A549 (cell line): ENCODE data around the gene KCNH4. TPM values are rescaled to one million over a fixed set of nuclear protein-coding genes. Genes with fewer than 3 reads are reported as not detected.

Experiments
- ATAC-seq, 2 experiments: fragments of 200-7000 bp in 1 of 2; fragments of >200 bp in 1 of 2; cut with Nextera tagmentation in 1 of 2; cut with Tn5 transposase in 1 of 2; 3 replicates each; pipeline versions ENCODE4 v1.8.0 to v1.9.1; 2018 to 2020; ENCODE audit warnings: mild to moderate bottlenecking in 1 of 2, moderate library complexity in 1 of 2
- CTCF ChIA-PET: fragments of 300-600 bp; sonication (Branson Sonifier 250); formaldehyde crosslinking; extraction: SDS; loops from one replicate; lab custom pipeline; 2021; ENCODE audit warnings: antibody characterized with exemption, inconsistent platforms; lab: Yijun Ruan, JAX
- POLR2A ChIA-PET: fragments of 350-600 bp; formaldehyde crosslinking; extraction: SDS; loops from one replicate; lab custom pipeline; 2021; ENCODE audit warnings: antibody characterized with exemption, inconsistent platforms; lab: Yijun Ruan, JAX
- DNase-seq, 2 experiments: peaks; one replicate each; pipeline versions ENCODE4 v3.0.0 to v3.0.0-alpha.2; 2011 to 2016; ENCODE audit warnings: low read depth in 1 of 2, low spot score in 1 of 2
- FAIRE-seq: peaks from 2 replicates; lab custom pipeline; 2011; peaks lifted over from hg19 to GRCh38; lab: Jason Lieb, UNC
- H3K27ac ChIP-seq, 2 experiments: fragments of >200 bp; sonication (Bioruptor Twin); formaldehyde crosslinking; 3 replicates each; pipeline ENCODE4 v1.5.1; 2016 to 2017
- H3K4me1 ChIP-seq: fragments of >200 bp; sonication (Bioruptor Twin); formaldehyde crosslinking; 3 replicates; pipeline ENCODE4 v1.6.1; 2016
- H3K4me2 ChIP-seq: fragments of >200 bp; sonication (Bioruptor Twin); formaldehyde crosslinking; 3 replicates; pipeline ENCODE4 v1.6.1; 2016
- H3K4me3 ChIP-seq: fragments of >200 bp; sonication (Bioruptor Twin); formaldehyde crosslinking; 3 replicates; pipeline ENCODE4 v1.5.1; 2016
- H3K9me3 ChIP-seq: fragments of >200 bp; sonication (Bioruptor Twin); formaldehyde crosslinking; 3 replicates; pipeline ENCODE4 v1.6.1; 2016
- CBX2 ChIP-seq: fragments of 200-600 bp; sonication (generic); IDR thresholded peaks from 2 replicates; pipeline ENCODE4 v1.6.1; 2016; ENCODE audit warnings: low read depth, mild to moderate bottlenecking, borderline replicate concordance
- CEBPB ChIP-seq, 2 experiments: fragments of >200 bp in 1 of 2; sonication (Bioruptor Twin) in 1 of 2; formaldehyde crosslinking in 1 of 2; IDR thresholded peaks; 2 replicates each; pipeline ENCODE4 v1.6.1; 2012 to 2016
- CHD2 ChIP-seq: fragments of 150-350 bp; IDR thresholded peaks from 2 replicates; pipeline ENCODE4 v1.6.1; 2014; ENCODE audit warnings: low read length; ENCODE audit not compliant: partially characterized antibody
- EP300 ChIP-seq, 2 experiments: fragments of >200 bp; sonication (Bioruptor Twin); formaldehyde crosslinking; IDR thresholded peaks; 2 replicates in 1 of 2; 3 replicates in 1 of 2; pipeline ENCODE4 v1.6.1; 2016 to 2017
- FOSL2 ChIP-seq, 2 experiments: fragments of 450-650 bp in 1 of 2; fragments of >200 bp in 1 of 2; sonication (Bioruptor Twin) in 1 of 2; formaldehyde crosslinking; IDR thresholded peaks; 2 replicates each; pipeline versions ENCODE4 v1.5.0 to v1.6.1; 2016 to 2020; ENCODE audit warnings: mild to moderate bottlenecking in 1 of 2, moderate library complexity in 1 of 2
- KDM1A ChIP-seq: fragments of 200-600 bp; sonication (generic); IDR thresholded peaks from 2 replicates; pipeline ENCODE4 v1.6.1; 2016; ENCODE audit warnings: low read depth, mild to moderate bottlenecking
- KDM5A ChIP-seq: fragments of 200-600 bp; sonication (generic); IDR thresholded peaks from 2 replicates; pipeline ENCODE4 v1.6.1; 2016; ENCODE audit warnings: antibody characterized with exemption, mild to moderate bottlenecking
- MAFK ChIP-seq: fragments of 450-650 bp; IDR thresholded peaks from 2 replicates; pipeline ENCODE4 v1.6.1; 2014; ENCODE audit not compliant: partially characterized antibody
- NPAS2 ChIP-seq: fragments of 250-450 bp; sonication (Bioruptor Pico); IDR thresholded peaks from 2 replicates; pipeline ENCODE4 v1.8.0; 2022; ENCODE audit warnings: mild to moderate bottlenecking, moderate library complexity, borderline replicate concordance
- PHF8 ChIP-seq: fragments of 200-600 bp; sonication (generic); IDR thresholded peaks from 2 replicates; pipeline ENCODE4 v1.6.1; 2016; ENCODE audit warnings: low read depth, mild to moderate bottlenecking, antibody characterized with exemption, moderate library complexity, borderline replicate concordance
- RAD21 ChIP-seq, 2 experiments: fragments of >200 bp in 1 of 2; sonication (Bioruptor Twin) in 1 of 2; formaldehyde crosslinking in 1 of 2; IDR thresholded peaks in 1 of 2; conservative IDR thresholded peaks in 1 of 2; 2 replicates in 1 of 2; 3 replicates in 1 of 2; pipeline ENCODE4 v1.6.1; 2012 to 2018; ENCODE audit warnings: inconsistent platforms in 1 of 2
- RARB ChIP-seq: fragments of 250-450 bp; sonication (Bioruptor Pico); IDR thresholded peaks from 2 replicates; pipeline ENCODE4 v1.8.0; 2021; ENCODE audit warnings: mild to moderate bottlenecking, moderate library complexity
- RCOR1 ChIP-seq: fragments of 150-350 bp; IDR thresholded peaks from 2 replicates; pipeline ENCODE4 v1.6.1; 2014; ENCODE audit warnings: antibody characterized with exemption, low read length, low read depth
- TP53 ChIP-seq: fragments of 250-450 bp; sonication (Bioruptor Pico); IDR thresholded peaks from 2 replicates; pipeline ENCODE4 v1.5.0; 2021; ENCODE audit warnings: mild to moderate bottlenecking, moderate library complexity
- ZFP36 ChIP-seq: fragments of 450-650 bp; IDR thresholded peaks from 2 replicates; pipeline ENCODE4 v1.6.1; 2014; ENCODE audit warnings: borderline replicate concordance; ENCODE audit not compliant: partially characterized antibody
- WGBS: methylation state at CpG from one replicate; pipeline ENCODE4 v1.1.6; 2017; ENCODE audit errors: missing lambda C conversion rate; 5-methylcytosine and 5-hydroxymethylcytosine counted together
- polyA plus RNA-seq, 4 experiments: library from polyadenylated mRNA; depleted of rRNA in 3 of 4; stranded (reverse); fragments of >200 nt; fragmentation: RNase III in 1 of 4; extraction: RNeasy Plus Mini Kit Qiagen cat#74134 plus additional on column Dnase treatment in 1 of 4; gene quantifications; 2 replicates in 3 of 4; 3 replicates in 1 of 4; pipeline ENCODE4 v1.2.3, GENCODE V29; 2011 to 2017
- TF ChIP-seq, protein P1 (sequence below): fragments of >200 bp; sonication (Bioruptor Twin); formaldehyde crosslinking; IDR thresholded peaks from 3 replicates; pipeline ENCODE4 v1.6.1; 2016
- TF ChIP-seq, protein P2 (sequence below): IDR thresholded peaks from 2 replicates; pipeline ENCODE4 v1.6.1; 2012
- TF ChIP-seq, protein P3 (sequence below): IDR thresholded peaks from 2 replicates; pipeline ENCODE4 v1.6.1; 2012; ENCODE audit warnings: low read depth, borderline replicate concordance

Gene KCNH4
- polyA plus RNA-seq, 2 of the 4 experiments (the other 2 are of a cell fraction) = 0.25 to 0.37 TPM

DNA sequence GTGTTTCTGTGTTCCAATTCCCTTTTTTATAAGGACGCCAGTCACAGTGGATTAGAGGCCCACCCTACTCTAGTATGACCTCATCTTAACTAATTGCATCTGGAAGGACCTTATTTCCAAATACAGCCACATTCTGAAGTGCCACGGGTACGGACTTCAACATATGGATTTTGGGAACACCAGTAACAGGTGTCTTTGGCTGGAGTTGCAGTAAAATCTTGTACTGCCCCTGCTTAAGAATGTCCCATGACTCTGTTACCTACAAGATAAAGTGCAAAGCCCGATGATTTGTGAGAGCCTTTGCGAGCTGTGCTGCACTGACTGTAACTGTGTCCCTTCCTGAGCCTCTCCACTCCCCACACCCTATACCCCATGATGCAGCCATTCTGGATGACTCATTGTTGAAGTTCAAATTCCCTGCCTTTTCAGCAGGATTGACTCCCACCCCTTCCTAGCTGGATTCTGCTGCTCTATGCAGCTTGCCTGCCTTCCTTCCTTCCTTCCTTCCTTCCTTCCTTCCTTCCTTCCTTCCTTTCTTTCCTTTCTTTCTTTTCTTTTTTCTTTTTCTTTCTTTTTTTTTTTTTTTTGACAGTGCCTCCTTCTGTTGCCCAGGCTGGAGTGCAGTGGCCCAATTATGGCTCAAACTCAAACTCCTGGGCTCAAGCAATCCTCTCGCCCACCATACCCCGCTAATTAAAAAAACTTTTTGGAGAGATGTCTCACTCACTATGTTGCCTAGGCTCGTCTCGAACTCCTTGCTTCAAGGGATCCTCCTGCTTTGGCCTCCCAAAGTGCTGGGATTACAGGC lies 2.2 kb upstream of the KCNH4 start:
- Histone ChIP-seq H3K4me2 (peak overlapping the region; percentile 94), H3K4me3 (peak overlapping the region; percentile 48; the same call in 2 of the 3 replicates), H3K4me1 (peaks cover 38% of the 10 kb centered on the region), H3K9me3 (no peaks in the 10 kb centered on the region), H3K27ac (peak overlapping the region; percentile 74 to 87)
- FAIRE-seq (peak; percentile 79), ATAC-seq (peak; percentile 33 to 49; a peak in 3 of 6 replicates), DNase-seq (peak; percentile 58 to 64)
- CTCF ChIA-PET = interaction anchor here (0.6 to 6.1 kb wide), 26 partner anchors 8 to 318 kb away, joined by 3 to 76 read pairs (median 5); partner anchors contain the start of genes GHDC, HSPB9, KAT2A and KLHL11
- POLR2A ChIA-PET = interaction anchor here (0.6 to 0.7 kb wide), 2 partner anchors 134 to 205 kb away, joined by 3 to 4 read pairs; no protein-coding TSS in a partner anchor
- TF ChIP-seq ZFP36 = peak; percentile 63
- TF ChIP-seq, protein P1, sequence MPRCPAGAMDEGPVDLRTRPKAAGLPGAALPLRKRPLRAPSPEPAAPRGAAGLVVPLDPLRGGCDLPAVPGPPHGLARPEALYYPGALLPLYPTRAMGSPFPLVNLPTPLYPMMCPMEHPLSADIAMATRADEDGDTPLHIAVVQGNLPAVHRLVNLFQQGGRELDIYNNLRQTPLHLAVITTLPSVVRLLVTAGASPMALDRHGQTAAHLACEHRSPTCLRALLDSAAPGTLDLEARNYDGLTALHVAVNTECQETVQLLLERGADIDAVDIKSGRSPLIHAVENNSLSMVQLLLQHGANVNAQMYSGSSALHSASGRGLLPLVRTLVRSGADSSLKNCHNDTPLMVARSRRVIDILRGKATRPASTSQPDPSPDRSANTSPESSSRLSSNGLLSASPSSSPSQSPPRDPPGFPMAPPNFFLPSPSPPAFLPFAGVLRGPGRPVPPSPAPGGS = no peak
- TF ChIP-seq CBX2 = no peak
- TF ChIP-seq KDM1A = no peak
- TF ChIP-seq FOSL2 (IDR thresholded peaks at IDR 0.05) = peak; percentile 51
- TF ChIP-seq FOSL2 (CRISPR knock-in tag; IDR thresholded peaks at IDR 0.05) = peak; percentile 85
- peak; percentile 12 for TF ChIP-seq MAFK
- WGBS = 76% methylated on average over 9 of the region's 9 CpGs

DNA sequence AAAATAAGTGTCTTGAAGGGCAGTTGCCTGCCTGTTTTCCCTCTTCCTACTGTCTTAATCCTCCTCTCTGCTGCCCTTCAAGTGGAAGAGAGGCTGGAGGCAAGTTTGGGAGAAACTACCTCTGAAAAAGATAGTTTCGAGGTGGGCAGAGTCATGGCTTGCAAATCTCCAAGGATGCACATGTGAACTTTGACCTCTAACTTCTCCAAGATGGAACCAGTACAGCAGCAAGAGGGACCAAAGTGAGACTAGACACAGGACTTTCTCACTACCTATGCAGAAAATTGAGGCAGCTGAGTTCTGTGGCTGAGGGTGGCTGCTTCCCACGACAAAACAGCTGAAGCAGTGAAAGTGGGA lies 887 bp upstream of the KCNH4 start:
- CTCF ChIA-PET = interaction anchor here (0.6 to 6.1 kb wide), 35 partner anchors 9 to 349 kb away, joined by 3 to 76 read pairs (median 4); partner anchors contain the start of genes GHDC, HSPB9, KAT2A and NKIRAS2
- DNase-seq (no peak), ATAC-seq (no peak), FAIRE-seq (no peak)
- Histone ChIP-seq H3K27ac (no peak overlapping the region), H3K4me3 (no peak overlapping the region; the same call in 2 of the 3 replicates), H3K4me1 (peaks cover 38% of the 10 kb centered on the region), H3K4me2 (peak overlapping the region; percentile 97), H3K9me3 (no peaks in the 10 kb centered on the region)
- WGBS = 79% methylated on average over 2 of the region's 2 CpGs
- TF ChIP-seq KDM5A (no peak), RCOR1 (no peak), CHD2 (no peak), EP300 (IDR thresholded peaks at IDR 0.05) (no peak), PHF8 (no peak), NPAS2 (no peak), RAD21 (conservative IDR thresholded peaks at IDR 0.05 in 1 of 2, IDR thresholded peaks at IDR 0.05 in 1 of 2) (no peak), FOSL2 (IDR thresholded peaks at IDR 0.05) (no peak), FOSL2 (CRISPR knock-in tag; IDR thresholded peaks at IDR 0.05) (no peak), CEBPB (IDR thresholded peaks at IDR 0.05) (no peak), TP53 (CRISPR knock-in tag) (no peak), RARB (CRISPR knock-in tag) (no peak)
- TF ChIP-seq, protein P2, sequence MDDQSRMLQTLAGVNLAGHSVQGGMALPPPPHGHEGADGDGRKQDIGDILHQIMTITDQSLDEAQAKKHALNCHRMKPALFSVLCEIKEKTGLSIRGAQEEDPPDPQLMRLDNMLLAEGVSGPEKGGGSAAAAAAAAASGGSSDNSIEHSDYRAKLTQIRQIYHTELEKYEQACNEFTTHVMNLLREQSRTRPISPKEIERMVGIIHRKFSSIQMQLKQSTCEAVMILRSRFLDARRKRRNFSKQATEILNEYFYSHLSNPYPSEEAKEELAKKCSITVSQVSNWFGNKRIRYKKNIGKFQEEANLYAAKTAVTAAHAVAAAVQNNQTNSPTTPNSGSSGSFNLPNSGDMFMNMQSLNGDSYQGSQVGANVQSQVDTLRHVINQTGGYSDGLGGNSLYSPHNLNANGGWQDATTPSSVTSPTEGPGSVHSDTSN = no peak
- TF ChIP-seq, protein P3, sequence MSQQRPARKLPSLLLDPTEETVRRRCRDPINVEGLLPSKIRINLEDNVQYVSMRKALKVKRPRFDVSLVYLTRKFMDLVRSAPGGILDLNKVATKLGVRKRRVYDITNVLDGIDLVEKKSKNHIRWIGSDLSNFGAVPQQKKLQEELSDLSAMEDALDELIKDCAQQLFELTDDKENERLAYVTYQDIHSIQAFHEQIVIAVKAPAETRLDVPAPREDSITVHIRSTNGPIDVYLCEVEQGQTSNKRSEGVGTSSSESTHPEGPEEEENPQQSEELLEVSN = no peak
- POLR2A ChIA-PET = interaction anchor here (1.2 kb wide), 1 partner anchor 492 kb away, joined by 3 read pairs; no protein-coding TSS in a partner anchor
